GM03348 (cell line): ENCODE measurements around the gene MYH3.
A peak's percentile ranks its signal among the peaks of the same experiment; 100 is the strongest.

Source experiments
- DNase-seq: peaks from one replicate; pipeline ENCODE4 v3.0.0; 2012; ENCODE audit warnings: low spot score

Gene MYH3

GRCh38 chr17:10613775-10614513, 43.2 kb downstream of the MYH3 start:
- peak; percentile 52 for DNase-seq

GRCh38 chr17:10612957-10613744, 44.0 kb downstream of the MYH3 start:
- DNase-seq: peak; percentile 60

GRCh38 chr17:10610884-10611283, 46.2 kb downstream of the MYH3 start:
- DNase-seq: no peak

DNA sequence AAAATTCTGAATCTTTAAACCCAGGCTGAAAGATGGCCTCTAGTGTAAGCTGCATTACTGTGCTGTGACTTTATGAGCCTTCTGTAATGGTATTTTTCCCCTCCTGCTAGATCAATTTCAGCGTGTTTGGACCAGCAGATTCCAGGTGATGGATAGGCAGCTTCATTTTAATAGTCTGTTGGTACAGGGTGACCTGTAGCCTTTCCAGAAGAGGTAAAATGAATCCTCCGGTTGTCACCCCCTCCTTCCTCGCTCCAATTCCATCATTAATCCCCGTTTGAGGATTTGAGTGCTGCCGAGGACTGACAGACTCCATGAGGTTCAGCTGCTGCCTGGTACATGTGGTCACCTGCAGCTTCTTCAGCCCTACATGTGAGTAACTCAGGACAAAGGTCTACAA, 48.9 kb downstream of the MYH3 start:
- no peak for DNase-seq

- no peak for DNase-seq
These were observed 51.0 kb downstream of the MYH3 start for GRCh38 chr17:10606110-10606509.

DNA sequence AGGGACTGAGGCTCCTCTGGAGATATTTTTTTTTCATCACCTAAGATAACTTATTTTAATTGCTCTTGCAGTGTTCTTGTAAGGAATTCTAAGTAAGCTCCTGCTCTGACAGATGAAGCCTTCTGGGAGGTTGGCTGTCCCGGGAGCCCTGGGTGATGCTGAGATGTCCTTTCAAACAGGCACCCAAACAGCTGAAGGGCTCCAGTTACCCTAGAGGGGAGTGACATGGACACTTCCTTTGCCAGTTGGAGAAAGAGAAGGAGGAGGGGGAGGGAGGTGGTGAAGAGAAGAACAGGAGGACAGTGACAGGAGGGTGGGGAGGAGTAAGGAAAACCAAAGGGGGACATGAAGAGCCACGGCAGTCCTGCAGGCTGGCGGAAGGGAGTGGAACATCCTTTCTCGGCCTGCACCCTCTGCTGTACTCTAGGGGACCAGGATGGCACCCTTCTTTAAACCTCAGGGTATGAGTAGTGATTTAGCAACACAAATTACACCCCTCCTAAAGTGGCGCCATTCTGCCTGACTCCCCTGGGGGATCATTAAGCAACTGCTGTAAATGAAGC, 51.8 kb downstream of the MYH3 start:
- no peak for DNase-seq

DNA sequence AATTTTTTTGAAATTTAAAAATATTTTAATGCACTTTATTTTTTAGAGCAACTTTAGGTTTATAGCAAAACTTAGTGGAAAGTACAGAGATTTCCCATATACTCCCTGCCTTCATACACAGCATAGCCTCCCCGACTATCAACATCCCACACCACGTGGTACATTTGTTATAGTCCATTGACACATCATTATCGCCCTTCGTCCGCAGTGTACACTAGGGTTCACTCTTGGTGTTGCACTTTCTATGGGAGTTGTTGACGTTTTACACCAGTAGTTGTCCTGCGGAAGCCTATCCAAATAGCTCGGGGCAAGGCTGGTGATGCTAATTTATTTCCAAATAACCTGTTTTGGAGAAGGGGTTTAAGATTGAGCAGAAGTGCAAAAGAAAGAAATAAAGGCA, 52.6 kb downstream of the MYH3 start:
- no peak for DNase-seq

DNA sequence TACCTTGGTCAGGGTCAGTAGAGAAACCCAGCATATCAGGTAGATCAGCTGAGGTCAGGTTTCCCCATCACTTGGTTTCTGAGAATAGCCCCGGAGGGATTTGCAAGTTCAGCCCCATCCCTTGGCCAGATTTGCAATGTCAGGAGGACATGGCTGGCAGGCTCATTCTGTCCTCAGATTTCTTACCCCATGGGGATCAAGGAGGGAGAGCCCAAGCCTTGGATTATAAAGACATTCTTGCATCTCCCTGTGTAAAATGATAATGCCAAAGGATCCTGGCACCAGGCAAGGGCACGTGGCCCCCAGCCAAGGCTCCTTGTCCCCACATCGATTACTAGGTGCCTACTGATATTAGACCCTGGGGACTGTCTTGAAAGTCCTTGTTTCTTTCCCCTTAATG, 53.2 kb downstream of the MYH3 start:
- DNase-seq: no peak

GRCh38 chr17:10600571-10600970, 56.5 kb downstream of the MYH3 start:
- no peak for DNase-seq

DNA sequence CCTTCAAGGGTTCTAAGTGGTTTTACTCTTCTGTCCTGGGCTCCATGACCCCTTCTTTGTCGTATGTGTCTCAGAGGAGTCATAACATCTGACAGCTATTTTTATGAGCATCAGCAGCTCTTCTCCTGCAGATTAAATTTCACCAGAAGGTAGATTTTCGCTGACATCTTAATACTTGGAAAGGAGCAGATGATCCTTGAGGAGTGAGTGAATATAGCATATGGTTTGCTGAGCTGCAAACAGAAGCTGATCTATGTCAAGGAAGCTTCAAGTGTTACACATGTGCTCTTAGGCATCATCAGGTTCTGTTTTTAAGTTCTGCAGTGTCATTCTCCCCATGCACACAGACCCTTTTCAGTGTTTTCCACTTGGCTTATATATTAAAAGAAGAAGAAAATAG, 58.5 kb downstream of the MYH3 start:
- DNase-seq: no peak

DNA sequence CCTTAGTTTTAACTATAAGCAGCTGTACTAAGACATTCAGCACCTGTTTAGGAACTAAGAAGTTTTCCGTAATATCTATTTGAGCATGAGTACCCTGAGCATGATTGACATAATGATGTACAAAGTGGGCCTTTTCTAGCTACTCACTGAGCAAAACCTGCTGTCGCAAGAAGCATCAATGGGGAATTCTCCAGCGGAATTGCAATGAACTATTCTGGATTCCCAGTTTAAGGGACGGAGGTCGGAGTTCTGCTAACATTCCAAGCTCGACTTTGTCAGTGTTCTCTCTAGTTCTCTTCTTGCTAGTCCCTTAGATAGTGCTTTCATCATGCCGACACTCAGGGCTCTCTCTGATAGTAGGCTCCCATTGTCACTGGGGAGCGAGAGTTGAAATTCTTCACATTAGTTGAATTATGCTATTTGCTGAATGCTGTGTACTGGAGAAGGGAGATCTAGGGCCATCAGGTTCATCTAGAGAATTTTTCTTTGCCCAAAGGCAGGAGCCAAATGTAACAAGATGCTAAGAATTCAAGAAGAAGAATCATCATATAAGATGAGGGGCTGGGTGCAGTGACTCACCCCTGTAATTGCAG, 67.5 kb downstream of the MYH3 start:
- no peak for DNase-seq

GRCh38 chr17:10585529-10585928, 71.6 kb downstream of the MYH3 start:
- no peak for DNase-seq

GRCh38 chr17:10583834-10584233, 73.3 kb downstream of the MYH3 start:
- DNase-seq: no peak

- no peak for DNase-seq
These were observed 77.8 kb downstream of the MYH3 start for GRCh38 chr17:10579270-10579669.
